Measurements from ENCODE around the gene NCR2. TPM values are rescaled to one million over a fixed set of nuclear protein-coding genes. Genes with fewer than 3 reads are reported as not detected.

NCR2 gene
- total and polyA plus RNA-seq, 2 donors (not counting 1 experiment from before 2014, with no cell fraction given), result not detected

- H3K4me1 ChIP-seq (ENCODE audit: control insufficient read depth in 2 of 2, insufficient read depth in 2 of 2, low read length in 2 of 2), result peaks cover 18 to 22% of the 10 kb centered on the region in 2 donors
- Mint-ChIP-seq H3K9me3 (ENCODE audit: insufficient read depth) (no peaks in the 10 kb centered on the region), H3K27ac (no peak overlapping the region), H3K4me3 (no peak overlapping the region), H3K27me3 (no peaks in the 10 kb centered on the region), H3K4me1 (peaks cover 26% of the 10 kb centered on the region)
- TF ChIP-seq EZH2 (IDR thresholded peaks at IDR 0.05; ENCODE audit: borderline replicate concordance, insufficient read depth, low read depth, low read length, poor library complexity, severe bottlenecking), result no peak
- no peak for TF ChIP-seq CTCF (IDR thresholded peaks at IDR 0.05)
- no peak overlapping the region for H2AFZ ChIP-seq (ENCODE audit: insufficient read depth, low read depth, low read length, poor library complexity, severe bottlenecking)
- ATAC-seq (ENCODE audit: low read depth), result no peak
- H3K4me3 ChIP-seq (ENCODE audit: control extremely low read depth in 1 of 5, extremely low read depth in 1 of 5, insufficient read depth in 1 of 5, low read depth in 2 of 5, low read length in 4 of 5), result no peak overlapping the region
- no peak for DNase-seq
- WGBS (ENCODE audit: insufficient coverage), result 100% methylated on average over 1 of the region's 4 CpGs
- POLR2A ChIA-PET, result no interaction called here
- no peaks in the 10 kb centered on the region for H3K9me3 ChIP-seq (ENCODE audit: control extremely low read depth in 1 of 3, control insufficient read depth in 2 of 3, insufficient read depth in 1 of 3, low read length in 2 of 3)
- no peak overlapping the region for H3K4me2 ChIP-seq (replicated peaks; ENCODE audit: low read depth, low read length, poor library complexity, severe bottlenecking)
- H3K27me3 ChIP-seq (replicated peaks in 1 of 4; ENCODE audit: control extremely low read depth in 1 of 4, control insufficient read depth in 3 of 4, insufficient read depth in 4 of 4, low read length in 3 of 4), result no peaks in the 10 kb centered on the region
- intact Hi-C loops (cut with micrococcal nuclease), result no loop called here
- no peaks in the 10 kb centered on the region for H3K79me2 ChIP-seq (ENCODE audit: control insufficient read depth, insufficient read depth, low read length)
- no peak overlapping the region for H3K9ac ChIP-seq (ENCODE audit: low read length)
- CTCF ChIA-PET, result interaction anchor here (0.7 to 1.0 kb wide), 3 partner anchors 18 to 86 kb away, joined by 3 to 4 read pairs (median 3); no protein-coding TSS in a partner anchor
- no peaks in the 10 kb centered on the region for H4K20me1 ChIP-seq (ENCODE audit: control insufficient read depth, insufficient read depth, low read length, poor library complexity, severe bottlenecking)
- no peaks in the 10 kb centered on the region for H3K36me3 ChIP-seq (replicated peaks in 1 of 2; ENCODE audit: control extremely low read depth in 1 of 2, control insufficient read depth in 1 of 2, extremely low read depth in 1 of 2, insufficient read depth in 2 of 2, low read length in 1 of 2)
- H3K27ac ChIP-seq (ENCODE audit: low read length in 2 of 2), result no peak overlapping the region
These were observed 3.3 kb downstream of the NCR2 start for GRCh38 chr6:41338659-41339058.

- H3K4me3 Mint-ChIP-seq, result no peak overlapping the region
- Histone ChIP-seq H3K27me3 (replicated peaks in 1 of 4; ENCODE audit: control extremely low read depth in 1 of 4, control insufficient read depth in 3 of 4, insufficient read depth in 4 of 4, low read length in 3 of 4) (no peaks in the 10 kb centered on the region), H3K27ac (ENCODE audit: low read length in 2 of 2) (no peak overlapping the region), H3K36me3 (replicated peaks in 1 of 2; ENCODE audit: control extremely low read depth in 1 of 2, control insufficient read depth in 1 of 2, extremely low read depth in 1 of 2, insufficient read depth in 2 of 2, low read length in 1 of 2) (no peaks in the 10 kb centered on the region), H3K9ac (ENCODE audit: low read length) (no peak overlapping the region), H3K4me2 (replicated peaks; ENCODE audit: low read depth, low read length, poor library complexity, severe bottlenecking) (no peak overlapping the region), H3K4me3 (ENCODE audit: control extremely low read depth in 1 of 5, extremely low read depth in 1 of 5, insufficient read depth in 1 of 5, low read depth in 2 of 5, low read length in 4 of 5) (no peak overlapping the region), H2AFZ (ENCODE audit: insufficient read depth, low read depth, low read length, poor library complexity, severe bottlenecking) (no peak overlapping the region), H3K4me1 (ENCODE audit: control insufficient read depth in 2 of 2, insufficient read depth in 2 of 2, low read length in 2 of 2) (peaks cover 3 to 4% of the 10 kb centered on the region in 2 donors), H3K79me2 (ENCODE audit: control insufficient read depth, insufficient read depth, low read length) (no peaks in the 10 kb centered on the region), H4K20me1 (ENCODE audit: control insufficient read depth, insufficient read depth, low read length, poor library complexity, severe bottlenecking) (no peaks in the 10 kb centered on the region), H3K9me3 (ENCODE audit: control extremely low read depth in 1 of 3, control insufficient read depth in 2 of 3, insufficient read depth in 1 of 3, low read length in 2 of 3) (no peaks in the 10 kb centered on the region)
- no peaks in the 10 kb centered on the region for H3K9me3 Mint-ChIP-seq (ENCODE audit: insufficient read depth)
- CTCF ChIA-PET, result no interaction called here
- H3K4me1 Mint-ChIP-seq, result peaks cover 4% of the 10 kb centered on the region
- intact Hi-C loops (cut with micrococcal nuclease), result no loop called here
- H3K27ac Mint-ChIP-seq, result no peak overlapping the region
- TF ChIP-seq CTCF (IDR thresholded peaks at IDR 0.05) (no peak), EZH2 (IDR thresholded peaks at IDR 0.05; ENCODE audit: borderline replicate concordance, insufficient read depth, low read depth, low read length, poor library complexity, severe bottlenecking) (no peak)
- WGBS (ENCODE audit: insufficient coverage), result 96% methylated on average over 8 of the region's 8 CpGs
- ATAC-seq (ENCODE audit: low read depth) (no peak), DNase-seq (no peak)
- H3K27me3 Mint-ChIP-seq, result peaks cover 7% of the 10 kb centered on the region
- POLR2A ChIA-PET, result no interaction called here
These were observed 6.2 kb downstream of the NCR2 start for GRCh38 chr6:41341580-41341979.

Data from B cell (primary cell).